GM18951 (cell line): ENCODE measurements around the gene TTLL5.

ENCODE experiments used
- POLR2A ChIP-seq: IDR thresholded peaks from 4 replicates; pipeline ENCODE4 v1.6.1; 2011; ENCODE audit warnings: mild to moderate bottlenecking; ENCODE audit not compliant: insufficient read length, insufficient read depth; ENCODE audit errors: extremely low read depth
- in situ Hi-C: fragments of 300-500 bp; cut with MboI; formaldehyde crosslinking; loops from one replicate; pipeline ENCODE4 v1.12.0; 2022; ENCODE audit warnings: low sequenced_read_pairs, mixed read lengths, inconsistent platforms; ENCODE audit not compliant: unreplicated experiment

The TTLL5 gene

DNA sequence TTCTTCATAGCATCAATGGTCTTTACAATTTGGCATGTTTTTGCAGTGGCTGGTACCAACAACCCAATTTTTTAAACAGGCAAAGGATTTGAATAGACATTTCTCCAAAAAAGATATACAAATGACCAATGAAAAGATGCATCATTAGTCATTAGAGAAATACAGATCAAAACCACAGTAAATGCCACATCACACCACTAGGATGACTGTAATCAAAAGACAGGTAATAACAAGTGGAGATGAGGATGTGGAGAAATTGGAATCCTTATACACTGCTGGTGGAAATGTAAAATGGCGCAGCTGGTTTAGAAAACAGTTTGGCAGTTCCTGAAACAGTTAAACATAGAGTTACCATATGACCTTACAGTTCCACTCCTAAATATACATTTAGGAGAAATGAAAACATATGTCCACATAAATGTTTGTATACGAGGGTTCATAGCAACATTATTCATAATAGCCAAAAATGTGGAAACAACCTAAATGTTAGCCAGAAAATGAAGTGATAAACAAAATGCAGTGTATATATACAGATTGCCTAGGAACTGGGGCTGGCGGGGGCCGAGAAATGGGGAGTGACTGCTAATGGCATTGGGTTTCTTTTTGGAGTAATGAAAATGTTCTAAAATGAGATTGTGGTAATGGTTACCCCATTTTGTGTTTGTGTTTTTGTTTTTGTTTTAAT lies 265.5 kb downstream of the TTLL5 start:
- in situ Hi-C loops = no loop called here
- no peak for TF ChIP-seq POLR2A

DNA sequence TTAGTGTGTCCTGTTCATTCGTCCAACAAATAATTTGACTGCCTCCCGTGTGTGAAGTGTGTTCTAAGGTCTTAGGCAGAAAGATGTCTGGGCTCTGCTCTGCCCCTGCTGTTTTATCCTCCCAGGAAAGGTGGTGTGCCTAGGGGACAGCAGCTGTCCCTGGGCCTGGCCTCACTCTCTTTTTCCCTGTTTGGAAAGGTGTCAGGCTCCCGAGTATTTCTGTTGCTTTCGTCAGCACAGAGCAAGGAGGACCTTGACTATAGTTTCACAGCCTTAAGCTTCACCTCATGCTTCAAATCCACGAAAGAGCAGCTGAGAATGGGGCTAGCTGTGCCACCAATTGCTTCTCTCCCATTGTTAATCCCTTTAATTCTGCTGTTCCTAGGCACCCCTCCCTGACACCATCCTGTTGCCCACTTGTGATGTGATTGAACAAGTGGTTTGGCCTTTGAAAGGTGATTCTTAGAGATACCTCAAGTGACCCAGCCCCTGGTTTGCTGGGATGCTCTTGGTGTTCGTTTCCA lies 266.6 kb downstream of the TTLL5 start:
- in situ Hi-C loops = no loop called here
- TF ChIP-seq POLR2A = no peak

DNA sequence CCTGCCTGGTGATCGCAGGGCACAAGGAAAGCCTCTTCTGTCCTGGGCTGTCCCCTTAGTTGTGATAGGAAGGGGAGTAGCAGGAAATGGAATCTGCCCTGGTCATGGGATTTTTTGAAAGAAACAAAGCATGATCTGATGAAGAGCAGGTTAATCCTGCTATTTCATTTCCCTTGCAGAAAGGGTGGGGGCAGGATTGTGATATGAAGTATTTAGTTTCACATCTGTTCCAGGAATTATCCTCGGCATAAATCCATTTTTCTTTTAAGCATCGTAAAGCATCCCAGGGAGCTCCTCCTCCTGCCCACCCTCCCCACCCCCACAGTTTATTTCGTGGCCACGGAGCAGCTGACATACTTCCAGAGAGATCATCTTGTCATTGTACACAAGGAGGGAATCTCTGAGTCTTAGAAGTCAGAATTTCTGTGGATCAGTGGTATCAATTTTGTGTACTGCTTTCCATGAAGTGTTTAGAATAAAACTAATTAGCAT lies 267.7 kb downstream of the TTLL5 start:
- TF ChIP-seq POLR2A = no peak
- in situ Hi-C loops = no loop called here

DNA sequence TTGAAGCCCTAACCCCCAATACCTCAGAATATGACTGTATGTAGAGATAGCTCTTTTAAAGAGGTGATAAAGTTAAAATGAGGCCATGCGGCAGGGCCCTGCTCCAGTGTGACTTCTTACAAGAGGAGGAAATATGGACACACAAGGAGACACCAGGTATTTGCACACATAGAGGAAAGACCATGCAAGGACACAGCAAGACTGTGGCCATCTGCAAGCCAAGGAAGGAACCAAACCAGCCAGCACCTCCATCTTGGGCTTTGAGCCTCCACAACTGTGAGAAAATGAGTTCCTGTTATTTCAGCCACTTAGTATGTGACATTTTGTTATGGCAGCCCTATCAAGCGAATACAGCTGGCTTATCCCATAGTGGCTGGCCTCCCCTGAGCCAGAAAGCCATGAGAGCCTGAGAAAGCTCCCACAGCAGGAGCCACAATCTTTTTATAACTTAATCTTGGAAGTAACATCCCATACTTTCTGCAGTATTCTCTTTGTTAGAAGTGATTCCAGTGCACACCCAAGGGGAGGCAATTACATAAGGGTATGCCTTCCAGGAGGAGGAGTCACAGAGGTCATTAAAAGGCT lies 272.8 kb downstream of the TTLL5 start:
- TF ChIP-seq POLR2A = no peak

DNA sequence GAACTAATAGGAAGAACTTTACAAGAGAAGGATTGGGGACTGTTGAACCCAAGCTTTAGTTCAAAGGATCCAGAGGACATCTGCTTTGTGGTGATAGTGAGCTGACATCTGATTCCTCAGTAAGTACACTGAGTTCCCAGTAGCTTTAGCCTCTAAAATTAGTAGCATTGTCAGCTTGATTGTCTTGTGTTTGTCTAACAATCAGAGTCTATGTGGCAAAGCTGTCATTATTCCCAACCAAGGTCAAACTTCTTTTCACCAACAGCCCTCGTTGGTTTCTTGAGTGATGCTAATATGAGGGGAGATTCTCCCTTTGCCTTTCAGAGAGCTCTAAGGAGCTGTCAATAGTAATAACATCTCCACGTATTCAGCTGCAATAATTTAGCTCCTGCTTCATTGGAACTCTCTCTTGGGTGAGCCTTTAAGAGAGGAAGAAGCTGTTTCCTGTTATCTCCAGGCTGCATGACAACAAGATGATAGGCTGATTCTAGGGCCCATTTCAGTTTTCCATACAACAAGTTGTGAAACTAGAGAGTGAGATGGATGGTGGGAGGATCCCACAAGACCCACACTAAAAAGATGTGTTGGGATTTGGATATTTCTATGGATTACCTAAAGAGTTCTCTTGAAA lies 274.1 kb downstream of the TTLL5 start:
- TF ChIP-seq POLR2A = no peak
- in situ Hi-C loops = no loop called here

More for the DNA sequence above, 272.8 kb downstream of the TTLL5 start:
- in situ Hi-C loops = no loop called here

DNA sequence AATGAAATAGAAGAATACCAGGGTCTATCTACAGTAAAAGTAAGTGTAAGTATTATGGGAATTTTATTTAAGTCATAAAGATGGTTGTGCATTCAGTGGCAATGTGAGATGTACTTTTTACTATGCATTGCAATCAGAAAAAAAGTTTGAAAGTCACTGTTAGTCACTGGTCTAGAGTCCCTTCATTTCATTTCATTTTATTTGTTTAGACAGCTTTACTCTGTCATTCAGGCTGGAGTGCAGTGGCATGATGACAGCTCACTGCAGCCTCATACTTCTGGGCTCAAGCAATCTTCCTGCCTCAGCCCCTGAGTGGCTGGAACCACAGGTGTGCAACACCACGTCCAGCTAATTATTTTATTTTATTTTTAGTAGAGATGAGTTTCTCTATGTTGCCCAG lies 278.2 kb downstream of the TTLL5 start:
- in situ Hi-C loops = no loop called here

DNA sequence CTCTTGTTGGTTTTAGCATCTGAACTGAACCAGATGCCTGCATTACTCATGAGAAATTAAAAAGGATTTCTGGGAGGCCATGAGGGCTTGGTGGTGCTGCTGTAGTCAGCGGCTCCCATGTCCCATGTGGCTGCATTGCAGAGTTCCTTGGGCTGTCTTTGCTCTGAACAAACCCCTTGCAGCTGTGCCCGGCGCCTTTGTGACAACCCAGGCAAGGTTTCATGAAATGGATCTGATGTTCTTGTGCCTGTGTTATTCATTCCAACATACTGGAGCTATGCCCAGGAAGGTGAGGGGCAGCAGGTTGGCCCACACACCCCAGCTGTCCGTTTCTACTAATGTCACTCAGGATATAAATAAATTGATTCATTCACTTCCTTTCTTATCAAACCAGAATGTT lies 280.0 kb downstream of the TTLL5 start:
- in situ Hi-C loops = no loop called here
- TF ChIP-seq POLR2A = no peak

More for the DNA sequence above, 278.2 kb downstream of the TTLL5 start:
- TF ChIP-seq POLR2A = no peak

DNA sequence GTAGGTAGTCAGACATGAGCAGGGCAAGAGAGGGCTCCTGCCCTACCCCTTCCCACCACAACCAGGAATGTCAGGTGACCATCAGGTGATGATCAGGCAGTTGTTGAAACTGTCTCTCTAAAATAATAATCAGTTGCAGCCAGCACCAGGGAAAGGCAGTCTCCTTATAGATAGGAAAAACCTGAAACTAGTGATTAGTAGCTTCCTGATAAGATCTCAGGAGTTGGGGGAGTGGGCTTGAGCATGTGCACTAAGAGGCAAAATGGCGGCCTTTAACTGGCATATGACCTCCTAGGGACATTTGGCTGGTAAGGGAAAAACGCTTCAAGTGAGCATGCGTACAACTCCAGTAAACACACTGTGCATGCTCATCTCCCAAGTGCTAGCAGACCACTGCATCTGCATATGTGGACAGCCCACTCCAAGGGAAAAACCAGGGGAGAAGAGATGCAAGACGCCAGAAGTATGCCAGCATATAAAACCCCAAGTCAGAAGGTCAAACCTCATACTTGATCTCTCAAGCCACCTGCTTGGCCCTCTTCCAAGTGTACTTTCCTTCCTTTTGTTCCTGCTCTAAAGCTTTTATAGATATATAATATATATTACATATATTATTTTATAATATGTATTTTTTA lies 283.7 kb downstream of the TTLL5 start:
- in situ Hi-C loops = no loop called here

DNA sequence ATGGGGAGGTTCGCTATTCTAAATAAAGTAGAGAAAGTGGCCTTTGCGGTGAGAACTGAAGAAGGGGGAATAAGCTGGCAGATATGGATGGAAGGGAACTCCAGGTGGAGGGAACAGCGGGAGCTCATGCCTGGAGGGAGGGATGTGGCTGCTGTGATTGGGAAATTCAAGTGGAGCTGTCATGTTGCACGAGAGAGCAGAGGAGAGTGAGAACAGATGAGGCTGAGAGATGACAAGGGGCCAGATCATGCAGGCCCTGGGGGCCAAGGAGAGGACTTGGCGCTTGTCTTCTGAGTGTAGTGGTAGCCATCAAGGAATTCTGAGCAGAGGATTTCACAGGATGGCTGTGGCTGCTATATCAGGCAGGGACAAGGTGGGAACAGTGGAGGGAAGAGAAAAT lies 285.7 kb downstream of the TTLL5 start:
- TF ChIP-seq POLR2A = no peak
- in situ Hi-C loops = no loop called here

More for the DNA sequence above, 283.7 kb downstream of the TTLL5 start:
- TF ChIP-seq POLR2A = no peak

DNA sequence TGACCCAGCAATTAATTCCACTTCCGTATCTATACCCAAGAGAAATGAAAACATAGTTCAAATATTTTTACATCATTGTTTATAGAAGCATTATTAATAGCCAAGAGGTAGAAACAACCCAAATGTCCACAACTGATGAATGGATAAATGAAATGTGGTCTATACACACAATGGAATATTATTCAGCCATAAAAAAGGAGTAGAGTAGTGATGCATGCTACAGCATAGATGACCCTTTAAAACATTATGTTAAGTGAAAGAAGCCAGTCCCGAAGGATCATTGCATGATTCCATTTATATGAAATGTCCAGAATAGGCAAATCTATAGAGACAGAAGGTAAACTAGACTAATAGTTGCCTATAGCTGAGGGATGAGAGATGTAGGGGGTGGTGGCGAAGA lies 291.4 kb downstream of the TTLL5 start:
- in situ Hi-C loops = no loop called here
- TF ChIP-seq POLR2A = no peak

DNA sequence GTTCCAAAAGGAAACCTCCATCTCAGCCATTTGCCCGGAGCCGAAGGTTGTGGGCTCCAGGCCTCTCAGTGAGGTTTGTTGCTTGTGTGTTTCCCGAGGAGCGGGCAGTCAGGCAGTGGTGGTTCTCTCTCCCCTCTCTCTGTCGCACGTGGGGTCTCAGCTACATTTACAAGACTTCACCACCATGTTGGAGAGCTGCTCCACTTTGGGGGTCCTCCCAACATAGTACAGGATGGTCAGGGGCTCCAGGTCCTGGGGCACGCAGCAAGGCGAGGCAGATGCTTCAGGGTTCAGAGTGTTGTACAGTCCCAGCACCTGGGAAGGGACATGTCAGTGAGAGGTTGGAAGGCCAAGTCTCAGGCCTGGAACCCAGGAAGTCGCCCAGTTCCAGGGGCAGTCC lies 298.0 kb downstream of the TTLL5 start:
- TF ChIP-seq POLR2A = no peak
- in situ Hi-C loops = no loop called here

DNA sequence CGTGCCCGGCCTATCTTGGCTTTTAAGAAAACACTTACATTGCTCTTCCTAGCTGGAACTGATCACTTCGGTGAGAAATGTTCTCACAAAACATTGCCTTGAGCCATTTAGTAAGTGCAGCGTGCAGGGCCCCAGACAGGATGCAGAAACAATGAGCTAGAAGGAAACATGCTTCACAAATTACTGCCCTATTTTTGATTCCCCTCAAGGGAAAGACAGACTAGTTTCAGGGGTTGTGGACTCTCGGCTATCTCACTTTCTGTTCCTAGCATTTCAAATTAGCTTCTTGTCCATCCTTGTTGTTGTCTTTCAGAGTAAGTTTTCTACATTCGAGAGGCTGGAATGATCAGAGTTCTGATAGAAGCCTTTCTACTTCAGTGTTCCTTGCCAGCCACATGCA lies 299.2 kb downstream of the TTLL5 start:
- in situ Hi-C loops = no loop called here

DNA sequence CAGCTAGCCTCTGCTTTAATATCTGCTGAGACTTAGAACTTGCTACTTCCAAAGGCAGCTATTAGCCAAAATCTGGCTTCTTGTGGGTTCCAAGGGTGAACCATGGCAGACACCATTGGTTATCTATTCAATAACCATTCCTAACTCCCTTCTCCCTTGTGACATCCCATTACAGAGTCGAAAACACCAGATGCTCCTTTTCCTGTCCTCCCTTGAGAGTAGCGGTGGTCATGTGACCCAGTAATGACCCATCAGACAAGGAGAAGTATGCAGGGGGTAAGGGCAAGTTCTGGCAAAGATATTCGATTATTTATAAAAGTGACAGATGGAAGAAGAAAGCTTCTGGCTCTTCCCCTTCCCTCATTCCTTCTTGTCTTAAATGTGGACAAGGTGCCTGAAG lies 300.6 kb downstream of the TTLL5 start:
- in situ Hi-C loops = no loop called here
- no peak for TF ChIP-seq POLR2A

More for the DNA sequence above, 299.2 kb downstream of the TTLL5 start:
- TF ChIP-seq POLR2A = no peak
